Measurements from ENCODE around the gene AGAP1. TPM values are rescaled to one million over a fixed set of nuclear protein-coding genes. Genes with fewer than 3 reads are reported as not detected.

Gene AGAP1
- total RNA-seq, 1 donor from 2014 or later, result 18.3 TPM

- Histone ChIP-seq H3K27me3 (ENCODE audit: control insufficient read depth in 3 of 3, insufficient read depth in 3 of 3, low read length in 3 of 3) (no peaks in the 10 kb centered on the region), H3K27ac (ENCODE audit: low read depth, low read length) (no peak overlapping the region), H3K36me3 (ENCODE audit: control insufficient read depth in 3 of 3, insufficient read depth in 3 of 3, low read length in 3 of 3) (no peaks in the 10 kb centered on the region), H3K4me3 (ENCODE audit: low read length in 3 of 3) (no peak overlapping the region), H3K9ac (ENCODE audit: low read depth in 1 of 3, low read length in 3 of 3) (no peak overlapping the region), H3K4me1 (ENCODE audit: control insufficient read depth in 3 of 3, insufficient read depth in 3 of 3, low read length in 3 of 3) (peaks cover 0 to 2% (median 0%) of the 10 kb centered on the region in 3 donors), H3K9me3 (ENCODE audit: control insufficient read depth in 3 of 3, low read length in 3 of 3) (no peaks in the 10 kb centered on the region)
These were observed 527.7 kb downstream of the AGAP1 start for GRCh38 chr2:236021499-236022057.

DNA sequence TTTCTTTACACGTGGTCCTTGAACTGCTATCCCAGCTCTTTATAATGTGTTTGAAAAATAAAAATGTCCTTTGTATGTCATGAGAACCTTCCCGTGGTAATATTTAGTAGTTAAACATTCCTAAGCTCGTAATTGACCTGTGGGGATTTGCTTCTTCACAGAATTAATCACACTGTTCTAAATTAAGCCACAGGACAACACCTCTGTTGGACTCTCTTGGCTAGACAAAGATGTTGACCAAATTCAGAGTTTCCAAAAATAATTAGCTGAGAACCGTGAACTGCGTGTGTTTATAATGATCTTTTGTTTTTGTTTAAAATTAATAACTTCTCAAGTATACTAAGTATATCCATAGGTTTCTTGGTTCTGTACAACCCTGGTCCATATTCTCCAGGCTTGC, 528.3 kb downstream of the AGAP1 start:
- no peak overlapping the region for H3K27ac ChIP-seq (ENCODE audit: low read depth, low read length)
- no peaks in the 10 kb centered on the region for H3K27me3 ChIP-seq (ENCODE audit: control insufficient read depth in 3 of 3, insufficient read depth in 3 of 3, low read length in 3 of 3)
- H3K4me1 ChIP-seq (ENCODE audit: control insufficient read depth in 3 of 3, insufficient read depth in 3 of 3, low read length in 3 of 3), result peaks cover 0 to 2% (median 0%) of the 10 kb centered on the region in 3 donors
- H3K4me3 ChIP-seq (ENCODE audit: low read length in 3 of 3), result no peak overlapping the region
- no peaks in the 10 kb centered on the region for H3K9me3 ChIP-seq (ENCODE audit: control insufficient read depth in 3 of 3, low read length in 3 of 3)
- H3K36me3 ChIP-seq (ENCODE audit: control insufficient read depth in 3 of 3, insufficient read depth in 3 of 3, low read length in 3 of 3), result no peaks in the 10 kb centered on the region
- H3K9ac ChIP-seq (ENCODE audit: low read depth in 1 of 3, low read length in 3 of 3), result no peak overlapping the region

DNA sequence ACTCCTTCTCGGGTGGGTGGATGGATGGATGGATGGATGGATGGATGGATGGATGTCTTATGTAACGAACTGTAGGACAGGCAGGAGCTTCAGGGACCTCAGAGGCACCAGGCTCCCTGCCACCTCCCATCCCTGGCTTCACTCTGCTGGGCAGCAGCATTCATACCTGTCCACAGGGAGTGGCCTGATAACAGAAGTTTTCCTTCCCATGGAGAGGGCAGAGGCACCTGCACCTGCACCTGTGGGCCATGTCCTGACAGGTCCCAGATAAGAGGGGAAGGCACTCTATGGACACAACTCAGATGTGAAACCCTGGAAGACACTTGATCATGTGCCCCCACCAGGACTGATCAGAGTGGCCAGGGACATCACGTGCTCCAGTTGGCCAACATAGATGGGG, 532.0 kb downstream of the AGAP1 start:
- Histone ChIP-seq H3K27me3 (ENCODE audit: control insufficient read depth in 3 of 3, insufficient read depth in 3 of 3, low read length in 3 of 3) (no peaks in the 10 kb centered on the region), H3K27ac (ENCODE audit: low read depth, low read length) (no peak overlapping the region), H3K4me3 (ENCODE audit: low read length in 3 of 3) (no peak overlapping the region), H3K9me3 (ENCODE audit: control insufficient read depth in 3 of 3, low read length in 3 of 3) (no peaks in the 10 kb centered on the region), H3K4me1 (ENCODE audit: control insufficient read depth in 3 of 3, insufficient read depth in 3 of 3, low read length in 3 of 3) (peaks cover 0 to 2% (median 0%) of the 10 kb centered on the region in 3 donors), H3K36me3 (ENCODE audit: control insufficient read depth in 3 of 3, insufficient read depth in 3 of 3, low read length in 3 of 3) (no peaks in the 10 kb centered on the region), H3K9ac (ENCODE audit: low read depth in 1 of 3, low read length in 3 of 3) (no peak overlapping the region)

GRCh38 chr2:236026841-236027240, 533.0 kb downstream of the AGAP1 start:
- H3K27me3 ChIP-seq (ENCODE audit: control insufficient read depth in 3 of 3, insufficient read depth in 3 of 3, low read length in 3 of 3), result no peaks in the 10 kb centered on the region

DNA sequence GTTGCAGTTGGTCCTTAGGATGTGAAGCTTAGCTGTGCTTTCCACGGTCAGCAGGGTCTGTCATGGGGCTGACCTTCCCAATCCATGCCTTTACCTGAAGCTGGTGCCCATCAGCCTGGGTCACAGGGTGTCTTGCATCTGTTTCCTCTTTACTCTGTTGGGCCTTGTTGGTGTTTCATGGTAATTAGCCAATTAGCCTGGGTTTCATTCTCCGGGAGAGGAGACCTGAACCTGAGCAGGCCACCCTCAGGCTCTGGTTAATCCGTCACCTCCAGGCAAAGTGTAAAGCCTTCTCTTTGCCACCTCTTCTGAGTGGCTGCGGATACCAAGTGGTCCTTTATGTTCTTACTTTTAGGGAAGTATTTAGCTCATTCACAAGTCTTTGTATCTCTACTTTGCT, 534.2 kb downstream of the AGAP1 start:
- H3K4me1 ChIP-seq (ENCODE audit: control insufficient read depth in 3 of 3, insufficient read depth in 3 of 3, low read length in 3 of 3), result no peaks in the 10 kb centered on the region
- H3K9ac ChIP-seq (ENCODE audit: low read depth in 1 of 3, low read length in 3 of 3), result no peak overlapping the region
- H3K36me3 ChIP-seq (ENCODE audit: control insufficient read depth in 3 of 3, insufficient read depth in 3 of 3, low read length in 3 of 3), result no peaks in the 10 kb centered on the region
- no peaks in the 10 kb centered on the region for H3K9me3 ChIP-seq (ENCODE audit: control insufficient read depth in 3 of 3, low read length in 3 of 3)
- H3K27ac ChIP-seq (ENCODE audit: low read depth, low read length), result no peak overlapping the region
- no peak overlapping the region for H3K4me3 ChIP-seq (ENCODE audit: low read length in 3 of 3)
- no peaks in the 10 kb centered on the region for H3K27me3 ChIP-seq (ENCODE audit: control insufficient read depth in 3 of 3, insufficient read depth in 3 of 3, low read length in 3 of 3)

More at GRCh38 chr2:236026841-236027240, 533.0 kb downstream of the AGAP1 start:
- H3K27ac ChIP-seq (ENCODE audit: low read depth, low read length), result no peak overlapping the region
- H3K36me3 ChIP-seq (ENCODE audit: control insufficient read depth in 3 of 3, insufficient read depth in 3 of 3, low read length in 3 of 3), result no peaks in the 10 kb centered on the region
- H3K4me1 ChIP-seq (ENCODE audit: control insufficient read depth in 3 of 3, insufficient read depth in 3 of 3, low read length in 3 of 3), result peaks cover 0 to 2% (median 0%) of the 10 kb centered on the region in 3 donors
- no peak overlapping the region for H3K9ac ChIP-seq (ENCODE audit: low read depth in 1 of 3, low read length in 3 of 3)
- H3K9me3 ChIP-seq (ENCODE audit: control insufficient read depth in 3 of 3, low read length in 3 of 3), result no peaks in the 10 kb centered on the region
- no peak overlapping the region for H3K4me3 ChIP-seq (ENCODE audit: low read length in 3 of 3)

DNA sequence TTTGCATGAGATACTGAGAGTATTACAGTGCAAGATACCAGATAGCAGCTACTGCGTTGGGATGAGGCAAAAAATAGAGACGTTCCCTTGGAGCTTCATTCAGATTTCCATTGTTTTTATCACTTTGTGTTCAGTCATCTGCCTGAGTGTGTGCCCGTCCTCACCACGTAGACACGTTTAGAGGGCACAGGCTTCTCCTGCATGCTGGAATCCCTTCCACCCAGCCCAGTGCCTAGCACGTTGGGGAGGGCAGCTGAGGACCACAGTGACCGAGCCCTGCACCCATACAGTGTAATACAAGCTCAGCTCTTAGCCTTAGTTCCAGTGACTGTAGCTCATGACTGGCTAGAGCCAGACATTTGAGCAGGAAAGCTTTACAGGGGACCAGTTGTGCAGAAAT, 539.6 kb downstream of the AGAP1 start:
- Histone ChIP-seq H3K4me1 (ENCODE audit: control insufficient read depth in 3 of 3, insufficient read depth in 3 of 3, low read length in 3 of 3) (no peaks in the 10 kb centered on the region), H3K9me3 (ENCODE audit: control insufficient read depth in 3 of 3, low read length in 3 of 3) (no peaks in the 10 kb centered on the region), H3K27me3 (ENCODE audit: control insufficient read depth in 3 of 3, insufficient read depth in 3 of 3, low read length in 3 of 3) (no peaks in the 10 kb centered on the region), H3K27ac (ENCODE audit: low read depth, low read length) (no peak overlapping the region), H3K4me3 (ENCODE audit: low read length in 3 of 3) (no peak overlapping the region), H3K9ac (ENCODE audit: low read depth in 1 of 3, low read length in 3 of 3) (no peak overlapping the region), H3K36me3 (ENCODE audit: control insufficient read depth in 3 of 3, insufficient read depth in 3 of 3, low read length in 3 of 3) (peaks cover 0 to 5% (median 3%) of the 10 kb centered on the region in 3 donors)

GRCh38 chr2:236034974-236035373, 541.1 kb downstream of the AGAP1 start:
- H3K4me3 ChIP-seq (ENCODE audit: low read length in 3 of 3), result no peak overlapping the region

DNA sequence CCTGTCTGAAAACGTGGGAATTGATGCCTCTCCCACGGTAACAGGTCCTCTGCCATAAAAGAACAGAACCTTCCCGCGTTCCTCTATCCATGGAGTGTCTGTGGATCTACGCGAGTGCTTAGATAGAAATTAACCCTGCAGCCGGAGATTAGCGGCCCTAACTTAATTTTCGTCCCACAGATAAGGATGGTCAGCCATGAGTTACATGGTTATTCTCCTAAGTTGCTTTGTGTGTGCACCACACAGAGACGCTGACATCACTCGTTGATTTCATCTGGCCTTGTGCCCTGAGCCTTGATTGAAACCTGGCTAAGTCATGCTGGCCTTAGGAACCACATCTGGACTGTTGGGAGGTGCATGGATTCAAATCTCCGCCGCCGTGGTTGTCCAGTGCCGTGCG, 542.2 kb downstream of the AGAP1 start:
- no peak overlapping the region for H3K4me3 ChIP-seq (ENCODE audit: low read length in 3 of 3)
- H3K36me3 ChIP-seq (ENCODE audit: control insufficient read depth in 3 of 3, insufficient read depth in 3 of 3, low read length in 3 of 3), result peaks cover 0 to 9% (median 8%) of the 10 kb centered on the region in 3 donors
- no peak overlapping the region for H3K27ac ChIP-seq (ENCODE audit: low read depth, low read length)
- H3K9ac ChIP-seq (ENCODE audit: low read depth in 1 of 3, low read length in 3 of 3), result no peak overlapping the region
- no peaks in the 10 kb centered on the region for H3K4me1 ChIP-seq (ENCODE audit: control insufficient read depth in 3 of 3, insufficient read depth in 3 of 3, low read length in 3 of 3)
- no peaks in the 10 kb centered on the region for H3K9me3 ChIP-seq (ENCODE audit: control insufficient read depth in 3 of 3, low read length in 3 of 3)
- H3K27me3 ChIP-seq (ENCODE audit: control insufficient read depth in 3 of 3, insufficient read depth in 3 of 3, low read length in 3 of 3), result no peaks in the 10 kb centered on the region

More at GRCh38 chr2:236034974-236035373, 541.1 kb downstream of the AGAP1 start:
- Histone ChIP-seq H3K9ac (ENCODE audit: low read depth in 1 of 3, low read length in 3 of 3) (no peak overlapping the region), H3K27ac (ENCODE audit: low read depth, low read length) (no peak overlapping the region), H3K9me3 (ENCODE audit: control insufficient read depth in 3 of 3, low read length in 3 of 3) (no peaks in the 10 kb centered on the region), H3K27me3 (ENCODE audit: control insufficient read depth in 3 of 3, insufficient read depth in 3 of 3, low read length in 3 of 3) (no peaks in the 10 kb centered on the region), H3K36me3 (ENCODE audit: control insufficient read depth in 3 of 3, insufficient read depth in 3 of 3, low read length in 3 of 3) (peaks cover 0 to 9% (median 3%) of the 10 kb centered on the region in 3 donors), H3K4me1 (ENCODE audit: control insufficient read depth in 3 of 3, insufficient read depth in 3 of 3, low read length in 3 of 3) (no peaks in the 10 kb centered on the region)

- no peaks in the 10 kb centered on the region for H3K27me3 ChIP-seq (ENCODE audit: control insufficient read depth in 3 of 3, insufficient read depth in 3 of 3, low read length in 3 of 3)
- H3K9me3 ChIP-seq (ENCODE audit: control insufficient read depth in 3 of 3, low read length in 3 of 3), result no peaks in the 10 kb centered on the region
- H3K4me3 ChIP-seq (ENCODE audit: low read length in 3 of 3), result no peak overlapping the region
- peaks cover 0 to 9% (median 8%) of the 10 kb centered on the region in 3 donors for H3K36me3 ChIP-seq (ENCODE audit: control insufficient read depth in 3 of 3, insufficient read depth in 3 of 3, low read length in 3 of 3)
- no peak overlapping the region for H3K27ac ChIP-seq (ENCODE audit: low read depth, low read length)
- H3K4me1 ChIP-seq (ENCODE audit: control insufficient read depth in 3 of 3, insufficient read depth in 3 of 3, low read length in 3 of 3), result no peaks in the 10 kb centered on the region
- H3K9ac ChIP-seq (ENCODE audit: low read depth in 1 of 3, low read length in 3 of 3), result no peak overlapping the region
These were observed 544.3 kb downstream of the AGAP1 start for GRCh38 chr2:236038096-236038495.

DNA sequence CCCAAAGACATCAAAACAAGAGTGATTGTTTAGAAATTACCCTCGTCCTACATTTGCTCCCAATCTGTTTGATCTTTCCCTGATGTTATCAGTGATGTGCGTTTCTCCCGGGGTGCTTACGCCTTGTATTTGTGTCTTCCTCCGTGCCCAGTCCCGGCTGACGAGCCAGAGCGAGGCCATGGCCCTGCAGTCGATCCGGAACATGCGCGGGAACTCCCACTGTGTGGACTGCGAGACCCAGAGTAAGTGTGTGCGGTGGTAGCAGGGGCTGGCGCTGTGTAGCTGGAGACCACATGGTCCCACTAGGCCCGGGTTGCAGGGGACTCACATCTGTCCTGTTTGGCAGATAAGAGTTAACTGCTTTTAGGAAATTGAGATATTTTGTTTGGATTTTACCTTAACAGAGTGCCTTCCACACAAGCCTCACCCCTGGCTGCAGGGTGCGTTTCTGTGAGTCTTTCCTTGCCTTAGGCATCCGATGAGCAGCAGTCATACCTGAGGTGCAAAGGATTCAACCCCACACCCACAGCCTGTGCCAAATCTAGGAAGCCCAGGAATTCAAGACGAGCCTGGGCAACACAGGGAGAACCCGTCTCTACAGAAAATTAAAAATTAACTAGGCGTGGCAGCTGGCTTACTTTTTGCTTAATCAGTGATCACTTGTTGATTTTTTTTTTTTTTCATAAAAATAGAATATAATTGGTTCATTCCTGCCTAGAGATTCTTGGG, 546.9 kb downstream of the AGAP1 start:
- Histone ChIP-seq H3K4me1 (ENCODE audit: control insufficient read depth in 3 of 3, insufficient read depth in 3 of 3, low read length in 3 of 3) (no peaks in the 10 kb centered on the region), H3K36me3 (ENCODE audit: control insufficient read depth in 3 of 3, insufficient read depth in 3 of 3, low read length in 3 of 3) (peaks cover 2 to 12% (median 8%) of the 10 kb centered on the region in 3 donors)

More for the DNA sequence above, 546.9 kb downstream of the AGAP1 start:
- no peak overlapping the region for H3K4me3 ChIP-seq (ENCODE audit: low read length in 3 of 3)
- H3K9ac ChIP-seq (ENCODE audit: low read depth in 1 of 3, low read length in 3 of 3), result no peak overlapping the region
- no peaks in the 10 kb centered on the region for H3K9me3 ChIP-seq (ENCODE audit: control insufficient read depth in 3 of 3, low read length in 3 of 3)
- H3K27ac ChIP-seq (ENCODE audit: low read depth, low read length), result no peak overlapping the region
- H3K27me3 ChIP-seq (ENCODE audit: control insufficient read depth in 3 of 3, insufficient read depth in 3 of 3, low read length in 3 of 3), result no peaks in the 10 kb centered on the region

Data from skeletal muscle tissue (tissue), 4 donors.